Activated CD4-positive, alpha-beta memory T cell treated with anti-CD3 and anti-CD28 coated beads, Interleukin-2, amount 10 ng/mL, durations not matched to agents 7 days and 5 days (primary cell): ENCODE measurements around the gene CBX4. TPM values are rescaled to one million over a fixed set of nuclear protein-coding genes. Genes with fewer than 3 reads are reported as not detected.

Source experiments
- CTCF ChIA-PET: fragments of 350-600 bp; sonication (Branson Sonifier 250); formaldehyde crosslinking; loops from one replicate; lab custom pipeline; 2021; ENCODE audit warnings: antibody characterized with exemption, inconsistent platforms; lab: Charles Lee
- POLR2A ChIA-PET: fragments of 350-600 bp; sonication (Branson Sonifier 250); formaldehyde crosslinking; loops from one replicate; lab custom pipeline; 2021; ENCODE audit warnings: antibody characterized with exemption; lab: Charles Lee
- DNase-seq: peaks from one replicate; pipeline ENCODE4 v3.0.0-alpha.2; 2020
- H3K27ac Mint-ChIP-seq: one replicate; pipeline ENCODE4 v1.8.0; 2021; ENCODE audit warnings: mild to moderate bottlenecking, mixed read lengths
- H3K27me3 Mint-ChIP-seq: one replicate; pipeline ENCODE4 v1.8.0; 2021; ENCODE audit warnings: mixed read lengths
- H3K36me3 Mint-ChIP-seq: one replicate; pipeline ENCODE4 v1.8.0; 2021; ENCODE audit warnings: low read depth, mixed read lengths
- H3K4me1 Mint-ChIP-seq: one replicate; pipeline ENCODE4 v1.8.0; 2021; ENCODE audit warnings: mixed read lengths
- H3K4me3 Mint-ChIP-seq: one replicate; pipeline ENCODE4 v1.8.0; 2021; ENCODE audit warnings: mild to moderate bottlenecking, mixed read lengths
- H3K9me3 Mint-ChIP-seq: one replicate; pipeline ENCODE4 v1.8.0; 2021; ENCODE audit warnings: mixed read lengths
- total RNA-seq, 2 experiments: library from RNA; stranded (reverse); gene quantifications; one replicate each; pipeline ENCODE4 v1.2.3, GENCODE V29; 2021

Gene CBX4
- total RNA-seq, 2 experiments from 2014 or later: 34.4 to 36.5 TPM

DNA sequence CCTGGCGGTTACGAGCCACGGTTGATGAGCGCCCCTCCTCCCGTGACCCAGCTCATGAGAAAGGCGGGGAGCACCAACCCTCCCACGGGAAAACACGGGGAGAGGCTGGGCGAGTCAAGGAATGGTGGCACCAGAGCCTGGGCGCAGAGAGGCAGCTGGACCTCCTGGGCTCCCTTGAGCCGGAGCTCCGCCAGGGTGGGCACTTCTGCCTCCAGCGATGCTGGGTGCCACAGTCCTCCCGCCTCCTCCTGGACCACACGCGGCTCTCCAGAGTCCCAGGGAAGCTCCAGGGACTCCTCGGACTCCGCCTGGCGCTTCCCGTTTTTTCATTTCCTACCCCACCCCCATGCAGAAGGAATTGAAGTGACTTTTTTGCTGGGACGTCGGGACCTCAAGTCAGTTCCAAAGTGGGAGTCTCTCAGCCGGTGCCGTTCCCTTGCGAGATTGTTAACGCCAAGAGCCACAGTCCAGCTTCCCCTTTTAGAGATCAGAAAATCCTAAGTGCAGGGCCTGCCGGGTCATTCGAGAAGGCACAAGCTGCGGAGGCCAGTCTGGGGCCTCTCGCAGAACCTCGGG, 35.7 kb downstream of the CBX4 start:
- peaks cover 81% of the 10 kb centered on the region for H3K27me3 Mint-ChIP-seq
- no peak overlapping the region for H3K27ac Mint-ChIP-seq
- H3K4me3 Mint-ChIP-seq: no peak overlapping the region
- H3K9me3 Mint-ChIP-seq: no peaks in the 10 kb centered on the region
- peaks cover 7% of the 10 kb centered on the region for H3K36me3 Mint-ChIP-seq
- no peak for DNase-seq
- ChIA-PET POLR2A (interaction anchor here (0.5 to 6.9 kb wide), 4 partner anchors 9 to 37 kb away, joined by 3 to 52 read pairs (median 5); partner anchors contain the start of gene CBX4), CTCF (interaction anchor here (0.9 to 1.2 kb wide), 2 partner anchors 34 to 58 kb away, joined by 3 to 4 read pairs; no protein-coding TSS in a partner anchor)
- peaks cover 38% of the 10 kb centered on the region for H3K4me1 Mint-ChIP-seq

DNA sequence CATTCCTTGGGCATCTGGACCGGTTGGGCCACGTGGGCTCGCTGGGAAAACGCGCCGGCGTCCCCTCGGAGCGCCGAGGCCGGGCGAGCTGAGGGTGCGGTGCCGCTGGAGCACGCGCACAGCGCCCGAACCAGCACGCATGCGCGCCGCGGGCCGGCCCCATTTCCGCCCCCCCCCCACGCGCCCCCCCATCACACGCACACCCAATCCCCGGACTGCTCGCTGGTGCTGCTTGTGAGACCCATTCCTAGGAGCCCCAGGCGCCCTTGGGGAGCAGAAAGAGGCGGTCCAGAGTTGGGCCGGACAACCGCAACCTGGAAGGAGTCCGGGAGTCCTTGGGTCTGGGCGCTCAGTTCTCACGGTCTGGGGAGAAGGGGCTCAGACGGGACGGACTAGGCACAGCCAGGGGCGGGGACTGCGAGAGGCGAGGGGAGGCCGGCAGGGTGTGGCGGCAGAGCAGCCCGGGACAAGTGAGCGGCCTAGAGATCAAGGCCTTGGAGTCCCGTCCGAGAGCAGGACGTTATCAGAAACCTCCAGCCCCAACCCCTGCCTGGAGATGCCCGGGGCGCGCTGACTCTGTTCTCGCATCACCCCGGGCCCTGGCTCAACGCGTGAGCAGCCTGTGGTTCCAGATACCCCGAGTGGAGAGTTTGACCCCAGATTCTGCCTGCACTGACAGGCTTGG, 36.4 kb downstream of the CBX4 start:
- H3K36me3 Mint-ChIP-seq: peaks cover 7% of the 10 kb centered on the region
- no peak for DNase-seq
- CTCF ChIA-PET: no interaction called here
- H3K27ac Mint-ChIP-seq: no peak overlapping the region
- peaks cover 40% of the 10 kb centered on the region for H3K4me1 Mint-ChIP-seq
- H3K4me3 Mint-ChIP-seq: no peak overlapping the region
- no peaks in the 10 kb centered on the region for H3K9me3 Mint-ChIP-seq
- peaks cover 77% of the 10 kb centered on the region for H3K27me3 Mint-ChIP-seq
- POLR2A ChIA-PET: interaction anchor here (0.5 to 6.9 kb wide), 4 partner anchors 10 to 38 kb away, joined by 3 to 52 read pairs (median 5); partner anchors contain the start of gene CBX4

- no peaks in the 10 kb centered on the region for H3K9me3 Mint-ChIP-seq
- H3K4me1 Mint-ChIP-seq: peaks cover 40% of the 10 kb centered on the region
- H3K4me3 Mint-ChIP-seq: no peak overlapping the region
- ChIA-PET CTCF (interaction anchor here (0.7 kb wide), 1 partner anchor 1221 kb away, joined by 3 read pairs; no protein-coding TSS in a partner anchor), POLR2A (interaction anchor here (1.3 to 6.9 kb wide), 2 partner anchors 34 to 38 kb away, joined by 4 to 52 read pairs; partner anchors contain the start of gene CBX4)
- peaks cover 70% of the 10 kb centered on the region for H3K27me3 Mint-ChIP-seq
- peaks cover 7% of the 10 kb centered on the region for H3K36me3 Mint-ChIP-seq
- H3K27ac Mint-ChIP-seq: no peak overlapping the region
- no peak for DNase-seq
These were observed 37.1 kb downstream of the CBX4 start for GRCh38 chr17:79802039-79802735.

- no peak for DNase-seq
- ChIA-PET CTCF (interaction anchor here (0.7 to 1.5 kb wide), 3 partner anchors 34 to 1222 kb away, joined by 3 to 4 read pairs (median 3); partner anchors contain the start of gene CBX4), POLR2A (interaction anchor here (1.3 to 6.9 kb wide), 2 partner anchors 35 to 39 kb away, joined by 4 to 52 read pairs; partner anchors contain the start of gene CBX4)
- Mint-ChIP-seq H3K27me3 (peaks cover 65% of the 10 kb centered on the region), H3K4me3 (no peak overlapping the region), H3K36me3 (peaks cover 8% of the 10 kb centered on the region), H3K27ac (peak overlapping the region; percentile 35), H3K4me1 (peaks cover 46% of the 10 kb centered on the region), H3K9me3 (no peaks in the 10 kb centered on the region)
These were observed 37.8 kb downstream of the CBX4 start for GRCh38 chr17:79801156-79802038.

DNA sequence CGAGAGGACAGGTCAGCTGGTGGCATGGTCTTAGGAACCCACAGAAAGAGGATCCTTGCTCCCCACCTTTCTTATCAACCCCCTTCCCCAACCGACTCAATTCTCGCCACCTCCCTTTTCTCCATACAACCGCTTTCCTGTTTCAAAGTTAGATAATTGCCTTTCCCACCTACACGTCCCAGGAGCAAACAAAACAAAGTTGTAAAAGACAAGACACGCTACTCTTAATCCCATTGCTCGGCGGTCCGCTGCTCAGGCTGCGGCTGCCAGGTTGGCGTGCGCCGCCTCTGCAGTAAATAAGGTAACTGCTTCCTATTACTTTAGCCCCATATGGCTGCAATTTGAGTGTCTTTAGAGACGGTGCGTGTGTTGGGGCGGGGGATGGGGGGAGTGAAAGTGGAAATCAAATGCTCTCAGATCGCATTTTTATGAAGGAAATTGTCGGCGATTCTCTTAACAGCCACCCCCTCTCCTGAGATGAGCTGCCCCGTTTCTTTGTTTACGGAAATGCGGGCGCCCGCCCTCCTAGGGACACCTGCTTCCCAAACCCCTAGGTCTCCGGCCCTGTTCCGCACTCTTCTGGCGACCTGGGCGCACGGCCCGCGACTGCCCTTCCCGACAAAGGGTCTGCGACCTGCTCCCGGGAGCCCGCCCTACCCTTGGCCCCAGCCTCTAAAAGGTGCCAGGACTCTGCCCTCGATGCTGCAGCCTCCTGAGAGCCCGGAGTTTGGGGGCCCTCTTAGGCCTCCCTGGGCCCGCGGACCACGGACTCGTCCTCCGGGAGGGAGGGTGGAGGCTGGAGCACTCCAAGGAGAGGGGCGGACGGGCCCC, 38.7 kb downstream of the CBX4 start:
- peaks cover 10% of the 10 kb centered on the region for H3K36me3 Mint-ChIP-seq
- POLR2A ChIA-PET: interaction anchor here (1.3 to 6.9 kb wide), 2 partner anchors 36 to 40 kb away, joined by 4 to 52 read pairs; partner anchors contain the start of gene CBX4
- H3K9me3 Mint-ChIP-seq: no peaks in the 10 kb centered on the region
- DNase-seq: peak; percentile 50
- H3K4me1 Mint-ChIP-seq: peaks cover 50% of the 10 kb centered on the region
- CTCF ChIA-PET: interaction anchor here (1.0 to 1.5 kb wide), 2 partner anchors 34 to 39 kb away, joined by 3 to 4 read pairs; partner anchors contain the start of gene CBX4
- peak overlapping the region; percentile 36 for H3K4me3 Mint-ChIP-seq
- H3K27ac Mint-ChIP-seq: peak overlapping the region; percentile 74
- peaks cover 59% of the 10 kb centered on the region for H3K27me3 Mint-ChIP-seq

- Mint-ChIP-seq H3K9me3 (no peaks in the 10 kb centered on the region), H3K36me3 (peaks cover 10% of the 10 kb centered on the region), H3K27me3 (peaks cover 50% of the 10 kb centered on the region), H3K4me3 (peak overlapping the region; percentile 9), H3K27ac (no peak overlapping the region), H3K4me1 (peaks cover 42% of the 10 kb centered on the region)
- POLR2A ChIA-PET: interaction anchor here (1.3 to 6.9 kb wide), 4 partner anchors 9 to 41 kb away, joined by 3 to 58 read pairs (median 38); partner anchors contain the start of gene CBX4
- no peak for DNase-seq
- CTCF ChIA-PET: interaction anchor here (1.5 kb wide), 1 partner anchor 35 kb away, joined by 4 read pairs; no protein-coding TSS in a partner anchor
These were observed 39.5 kb downstream of the CBX4 start for GRCh38 chr17:79799538-79800324.

DNA sequence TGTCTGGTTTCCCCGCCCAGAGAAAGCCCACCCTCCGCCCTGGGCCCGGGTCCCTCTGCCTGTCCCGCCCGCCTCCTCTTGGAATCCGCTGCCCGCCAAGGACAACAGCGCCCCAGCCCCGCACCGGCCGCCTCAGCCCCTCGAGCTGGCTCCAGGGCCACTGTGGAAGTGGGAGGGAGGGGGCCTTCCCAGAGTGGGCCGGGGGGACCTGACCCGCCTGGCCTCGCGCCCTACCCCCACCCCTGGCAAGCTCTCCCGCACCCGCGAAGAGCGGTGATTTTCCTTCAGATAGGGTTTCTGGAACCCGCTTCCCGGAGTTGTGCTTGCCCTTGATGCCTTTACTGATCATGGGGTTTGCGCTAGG, 40.1 kb downstream of the CBX4 start:
- H3K9me3 Mint-ChIP-seq: no peaks in the 10 kb centered on the region
- ChIA-PET POLR2A (interaction anchor here (1.3 to 4.0 kb wide), 3 partner anchors 9 to 41 kb away, joined by 3 to 58 read pairs (median 24); partner anchors contain the start of gene CBX4), CTCF (no interaction called here)
- peaks cover 5% of the 10 kb centered on the region for H3K36me3 Mint-ChIP-seq
- H3K27me3 Mint-ChIP-seq: peaks cover 45% of the 10 kb centered on the region
- peak overlapping the region; percentile 9 for H3K4me3 Mint-ChIP-seq
- DNase-seq: no peak
- H3K4me1 Mint-ChIP-seq: peaks cover 37% of the 10 kb centered on the region
- no peak overlapping the region for H3K27ac Mint-ChIP-seq

DNA sequence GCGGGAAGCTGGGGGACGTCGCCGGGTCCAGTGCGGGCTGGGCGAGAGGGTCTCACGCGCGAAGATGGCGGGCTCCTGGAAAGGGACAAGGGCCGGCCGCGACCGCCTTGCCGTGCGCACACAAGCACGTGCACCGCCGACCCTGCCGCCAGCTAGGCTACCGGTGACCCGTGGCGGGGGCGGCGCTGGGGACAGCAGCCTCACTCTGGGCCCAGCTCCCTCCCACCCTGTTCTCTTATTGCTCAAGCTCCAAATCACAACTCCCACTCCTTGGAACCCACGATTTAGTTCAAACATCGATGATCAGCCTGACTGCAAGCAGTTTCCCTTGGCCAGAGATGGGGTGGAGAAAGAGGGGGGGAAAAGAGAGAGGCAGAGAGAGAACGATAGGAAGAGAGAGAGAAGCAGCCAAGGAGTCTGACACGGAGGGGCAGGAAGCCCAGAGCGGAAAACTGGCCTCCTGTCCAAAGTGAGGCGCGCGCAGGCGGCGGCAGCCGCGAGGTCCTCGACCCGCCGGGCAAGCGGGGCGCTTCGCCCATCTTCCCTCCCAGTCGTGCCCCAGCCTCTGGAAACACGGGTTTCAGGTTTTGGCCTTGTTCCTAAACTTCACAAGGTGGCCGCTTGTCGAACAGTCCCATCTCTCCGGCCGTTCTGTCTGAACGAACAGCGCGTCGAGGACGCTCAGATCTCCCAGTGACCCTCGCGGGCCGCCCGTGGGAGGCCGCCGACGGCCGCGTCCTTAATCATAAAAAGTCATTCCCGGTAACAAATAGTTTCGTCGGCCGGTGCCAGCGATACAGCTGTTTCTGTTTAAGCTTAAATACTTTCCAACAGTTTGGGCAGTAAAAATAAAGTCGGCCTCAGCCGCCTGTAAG, 40.7 kb downstream of the CBX4 start:
- Mint-ChIP-seq H3K36me3 (peaks cover 5% of the 10 kb centered on the region), H3K4me1 (peaks cover 35% of the 10 kb centered on the region), H3K27ac (peak overlapping the region; percentile 40), H3K4me3 (peak overlapping the region; percentile 34), H3K27me3 (peaks cover 46% of the 10 kb centered on the region), H3K9me3 (no peaks in the 10 kb centered on the region)
- POLR2A ChIA-PET: interaction anchor here (0.6 to 4.0 kb wide), 5 partner anchors 10 to 124 kb away, joined by 3 to 58 read pairs (median 6); partner anchors contain the start of gene CBX4
- DNase-seq: no peak
- CTCF ChIA-PET: interaction anchor here (1.1 to 2.1 kb wide), 2 partner anchors 10 to 41 kb away, joined by 4 to 11 read pairs; partner anchors contain the start of gene CBX4

DNA sequence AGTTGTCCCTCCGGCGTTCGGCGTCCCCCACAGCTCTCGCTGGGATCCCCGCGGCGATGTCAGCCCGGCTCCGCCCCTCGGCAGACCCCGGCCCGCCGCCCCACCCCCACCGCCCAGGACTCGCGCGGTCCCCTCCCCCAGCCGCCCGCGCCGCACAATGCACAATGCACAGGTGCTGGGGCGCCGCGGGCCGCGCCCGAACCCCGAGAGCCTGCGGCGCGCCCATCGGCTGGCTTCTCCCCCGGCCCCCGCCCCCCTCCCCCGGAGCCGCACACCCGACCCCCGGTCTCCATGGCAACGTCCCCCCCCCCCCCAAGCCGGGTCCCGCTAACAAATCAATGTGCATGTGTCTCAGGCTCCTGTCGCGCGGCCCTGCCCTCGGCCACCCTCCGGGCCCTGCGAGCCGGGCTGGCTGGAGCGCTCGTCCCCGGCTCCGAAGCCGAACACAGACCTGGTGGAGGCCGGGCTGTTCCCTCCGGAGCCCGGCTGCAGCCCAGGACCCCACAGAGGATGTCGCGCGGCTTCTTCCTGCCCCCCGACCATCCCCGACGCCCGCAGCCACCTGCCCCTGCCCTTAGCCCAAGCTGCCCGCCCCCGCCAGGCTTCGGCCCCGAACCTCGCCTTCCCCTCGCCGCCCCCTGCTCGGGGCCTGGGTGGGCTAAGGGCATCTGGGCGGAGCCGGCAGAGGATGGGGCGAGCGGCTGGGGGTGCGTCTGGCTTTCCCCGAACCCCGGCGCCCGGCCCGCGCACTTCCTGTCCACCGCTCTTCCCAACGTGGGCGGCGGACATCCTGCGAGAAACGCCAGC, 41.5 kb downstream of the CBX4 start:
- peaks cover 42% of the 10 kb centered on the region for H3K27me3 Mint-ChIP-seq
- peaks cover 34% of the 10 kb centered on the region for H3K4me1 Mint-ChIP-seq
- H3K27ac Mint-ChIP-seq: no peak overlapping the region
- ChIA-PET CTCF (interaction anchor here (0.8 to 3.4 kb wide), 10 partner anchors 11 to 173 kb away, joined by 3 to 23 read pairs (median 5); partner anchors contain the start of gene CBX4), POLR2A (interaction anchor here (0.6 to 4.0 kb wide), 10 partner anchors 10 to 304 kb away, joined by 3 to 58 read pairs (median 5); partner anchors contain the start of genes CBX4 and GAA)
- peak overlapping the region; percentile 83 for H3K4me3 Mint-ChIP-seq
- H3K9me3 Mint-ChIP-seq: no peaks in the 10 kb centered on the region
- H3K36me3 Mint-ChIP-seq: peaks cover 5% of the 10 kb centered on the region
- no peak for DNase-seq
